HepG2 (cell line): ENCODE data around the gene NFE2L1. TPM values are rescaled to one million over a fixed set of nuclear protein-coding genes. Genes with fewer than 3 reads are reported as not detected.

ENCODE experiments used
- ATF4 ChIP-seq, 2 experiments: fragments of 450-650 bp in 1 of 2; sonication (generic) in 1 of 2; formaldehyde crosslinking; IDR thresholded peaks; 2 replicates each; pipeline versions ENCODE4 v1.5.0 to v1.8.0; 2020 to 2022; ENCODE audit warnings: mild to moderate bottlenecking in 1 of 2, missing genetic modification reagents in 1 of 2
- DMTF1 ChIP-seq: sonication (generic); formaldehyde crosslinking; IDR thresholded peaks from 2 replicates; pipeline ENCODE4 v1.4.0; 2020; ENCODE audit warnings: mild to moderate bottlenecking, missing genetic modification reagents
- GZF1 ChIP-seq: sonication (generic); formaldehyde crosslinking; IDR thresholded peaks from 2 replicates; pipeline ENCODE4 v1.5.1; 2020; ENCODE audit warnings: mild to moderate bottlenecking, missing genetic modification reagents
- HNRNPUL1 ChIP-seq: fragments of 200-400 bp; formaldehyde crosslinking; IDR thresholded peaks from 2 replicates; pipeline ENCODE4 v1.6.1; 2017; ENCODE audit warnings: low read depth, mild to moderate bottlenecking, low read length, moderate library complexity
- HOXA3 ChIP-seq: sonication (generic); formaldehyde crosslinking; IDR thresholded peaks from 2 replicates; pipeline ENCODE4 v1.5.0; 2020; ENCODE audit warnings: missing genetic modification reagents
- NR2F2 ChIP-seq: IDR thresholded peaks from 2 replicates; pipeline ENCODE4 v1.6.1; 2012; ENCODE audit warnings: low read depth, inconsistent platforms, borderline replicate concordance
- SMARCC2 ChIP-seq: fragments of 450-650 bp; IDR thresholded peaks from 2 replicates; pipeline ENCODE4 v1.6.1; 2017; ENCODE audit warnings: antibody characterized with exemption, mild to moderate bottlenecking
- SRSF1 ChIP-seq: fragments of 200-400 bp; formaldehyde crosslinking; optimal IDR thresholded peaks from 2 replicates; pipeline ENCODE3; 2017; ENCODE audit warnings: mild to moderate bottlenecking, low read depth, low read length, moderate library complexity
- TBX2 ChIP-seq: sonication (generic); formaldehyde crosslinking; IDR thresholded peaks from 2 replicates; pipeline ENCODE4 v1.5.0; 2020; ENCODE audit warnings: missing genetic modification reagents, mild to moderate bottlenecking, borderline replicate concordance
- ZFP36L1 ChIP-seq: sonication (generic); formaldehyde crosslinking; IDR thresholded peaks from 2 replicates; pipeline ENCODE4 v1.8.0; 2022; ENCODE audit warnings: mild to moderate bottlenecking, missing genetic modification reagents, moderate library complexity
- ZFP91 ChIP-seq: sonication (generic); formaldehyde crosslinking; IDR thresholded peaks from 2 replicates; pipeline ENCODE4 v1.9.0; 2022; ENCODE audit warnings: missing genetic modification reagents, mild to moderate bottlenecking, borderline replicate concordance
- ZNF687 ChIP-seq: sonication (generic); formaldehyde crosslinking; IDR thresholded peaks from 2 replicates; pipeline ENCODE4 v1.5.1; 2020; ENCODE audit warnings: mild to moderate bottlenecking, missing genetic modification reagents, moderate library complexity
- ZNF746 ChIP-seq: sonication (generic); formaldehyde crosslinking; IDR thresholded peaks from 2 replicates; pipeline ENCODE4 v1.8.0; 2022; ENCODE audit warnings: mild to moderate bottlenecking, missing genetic modification reagents
- ZNF841 ChIP-seq: sonication (generic); formaldehyde crosslinking; IDR thresholded peaks from 2 replicates; pipeline ENCODE4 v1.8.1; 2023; ENCODE audit warnings: missing genetic modification reagents, borderline replicate concordance
- polyA plus RNA-seq, 8 experiments: library from polyadenylated mRNA; depleted of rRNA in 3 of 8; stranded (reverse) in 7 of 8; unstranded in 1 of 8; fragments of >200 nt; fragmentation: Illumina TruSeq in 4 of 8; extraction: Trizol in 4 of 8; gene quantifications; 2 replicates each; pipeline versions ENCODE4 v1.2.1 to v1.2.3, GENCODE V29; 2011 to 2016; ENCODE audit warnings: low read depth in 4 of 8, missing spikeins in 1 of 8, mixed read lengths in 1 of 8; ENCODE audit not compliant: insufficient read depth in 1 of 8
- total RNA-seq, 5 experiments: library from RNA; depleted of rRNA; stranded (reverse); fragments of >200 nt; fragmentation: Illumina TruSeq; extraction: Trizol; gene quantifications; 2 replicates each; pipeline ENCODE4 v1.2.3, GENCODE V29; 2016; ENCODE audit warnings: low read depth in 1 of 5
- TF ChIP-seq, protein P1 (sequence below): sonication (generic); formaldehyde crosslinking; IDR thresholded peaks from 2 replicates; pipeline ENCODE4 v1.4.0; 2020; ENCODE audit warnings: low read depth, missing genetic modification reagents

NFE2L1 gene
- total and polyA plus RNA-seq, 2 of the 13 experiments (the other 11 are each of a cell fraction or from before 2014, with no cell fraction given) = 67.0 to 234 TPM

GRCh38 chr17:48026502-48027321 lies 21.4 kb upstream of the NFE2L1 start (continued):
- TF ChIP-seq ZNF687 (CRISPR knock-in tag) (peak; percentile 75), ZNF841 (CRISPR knock-in tag) (no peak), DMTF1 (no peak), HNRNPUL1 (no peak), ZNF746 (CRISPR knock-in tag) (no peak), GZF1 (no peak), HOXA3 (CRISPR knock-in tag) (0 out of 2 replicates have a peak, but pooled peaks have one; percentile 30), SMARCC2 (no peak), ZFP36L1 (no peak), TBX2 (CRISPR knock-in tag) (0 out of 2 replicates have a peak, but pooled peaks have one; percentile 32), SRSF1 (no peak), ATF4 (CRISPR knock-in tag; IDR thresholded peaks at IDR 0.05) (no peak), ZFP91 (CRISPR knock-in tag) (peak; percentile 85), NR2F2 (no peak)
- TF ChIP-seq, protein P1, sequence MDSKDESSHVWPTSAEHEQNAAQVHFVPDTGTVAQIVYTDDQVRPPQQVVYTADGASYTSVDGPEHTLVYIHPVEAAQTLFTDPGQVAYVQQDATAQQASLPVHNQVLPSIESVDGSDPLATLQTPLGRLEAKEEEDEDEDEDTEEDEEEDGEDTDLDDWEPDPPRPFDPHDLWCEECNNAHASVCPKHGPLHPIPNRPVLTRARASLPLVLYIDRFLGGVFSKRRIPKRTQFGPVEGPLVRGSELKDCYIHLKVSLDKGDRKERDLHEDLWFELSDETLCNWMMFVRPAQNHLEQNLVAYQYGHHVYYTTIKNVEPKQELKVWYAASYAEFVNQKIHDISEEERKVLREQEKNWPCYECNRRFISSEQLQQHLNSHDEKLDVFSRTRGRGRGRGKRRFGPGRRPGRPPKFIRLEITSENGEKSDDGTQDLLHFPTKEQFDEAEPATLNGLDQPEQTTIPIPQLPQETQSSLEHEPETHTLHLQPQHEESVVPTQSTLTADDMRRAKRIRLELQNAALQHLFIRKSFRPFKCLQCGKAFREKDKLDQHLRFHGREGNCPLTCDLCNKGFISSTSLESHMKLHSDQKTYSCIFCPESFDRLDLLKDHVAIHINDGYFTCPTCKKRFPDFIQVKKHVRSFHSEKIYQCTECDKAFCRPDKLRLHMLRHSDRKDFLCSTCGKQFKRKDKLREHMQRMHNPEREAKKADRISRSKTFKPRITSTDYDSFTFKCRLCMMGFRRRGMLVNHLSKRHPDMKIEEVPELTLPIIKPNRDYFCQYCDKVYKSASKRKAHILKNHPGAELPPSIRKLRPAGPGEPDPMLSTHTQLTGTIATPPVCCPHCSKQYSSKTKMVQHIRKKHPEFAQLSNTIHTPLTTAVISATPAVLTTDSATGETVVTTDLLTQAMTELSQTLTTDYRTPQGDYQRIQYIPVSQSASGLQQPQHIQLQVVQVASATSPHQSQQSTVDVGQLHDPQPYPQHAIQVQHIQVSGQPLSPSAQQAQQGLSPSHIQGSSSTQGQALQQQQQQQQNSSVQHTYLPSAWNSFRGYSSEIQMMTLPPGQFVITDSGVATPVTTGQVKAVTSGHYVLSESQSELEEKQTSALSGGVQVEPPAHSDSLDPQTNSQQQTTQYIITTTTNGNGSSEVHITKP = no peak
